GM21390 (cell line): ENCODE results near the gene CTNND2.
"Not testable (repeated sequence)": the region's sequence is repeated elsewhere in the genome, so short reads cannot be mapped to it uniquely, and the experiment has no call there.

Experiments
- ATAC-seq: cut with Tn5 transposase; IDR thresholded peaks from one replicate; pipeline ENCODE4 v1.9.1; 2021; ENCODE audit not compliant: unreplicated experiment

CTNND2 gene

DNA sequence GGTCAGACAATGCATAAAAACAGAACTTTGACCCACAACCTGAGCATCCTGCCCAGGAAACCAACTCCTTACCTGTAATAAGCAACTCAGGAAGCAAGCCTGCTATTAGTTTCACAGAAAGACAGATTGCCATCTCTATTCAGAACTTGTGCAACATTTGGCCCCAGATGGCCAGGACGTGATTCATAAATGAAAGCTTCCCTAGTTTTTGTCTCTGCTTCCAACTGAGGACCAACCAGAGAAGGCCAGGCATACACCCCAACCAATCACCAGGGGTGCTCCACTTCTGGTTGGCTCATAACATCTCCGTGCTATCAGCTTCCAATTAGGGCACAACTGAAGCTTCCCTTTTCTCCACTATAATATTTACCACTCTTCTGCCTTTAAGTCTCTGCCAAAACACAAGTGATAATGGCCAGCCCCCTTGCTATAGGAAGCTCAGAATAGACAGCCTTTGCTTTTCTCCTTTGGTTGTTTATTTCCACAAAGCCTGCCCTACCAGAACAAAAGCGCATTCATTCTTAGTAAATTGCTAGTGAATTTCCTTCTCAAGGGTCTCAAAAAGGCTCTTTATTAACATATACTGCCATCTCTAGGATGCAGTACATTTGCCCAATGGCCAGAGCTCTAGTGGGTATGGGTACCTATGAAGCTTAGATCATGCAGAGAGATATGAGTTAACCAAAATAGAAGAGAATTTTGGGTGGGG lies 853.5 kb downstream of the CTNND2 start:
- ATAC-seq = no peak

GRCh38 chr5:11048760-11049159 lies 855.5 kb downstream of the CTNND2 start:
- peak; percentile 51 for ATAC-seq

DNA sequence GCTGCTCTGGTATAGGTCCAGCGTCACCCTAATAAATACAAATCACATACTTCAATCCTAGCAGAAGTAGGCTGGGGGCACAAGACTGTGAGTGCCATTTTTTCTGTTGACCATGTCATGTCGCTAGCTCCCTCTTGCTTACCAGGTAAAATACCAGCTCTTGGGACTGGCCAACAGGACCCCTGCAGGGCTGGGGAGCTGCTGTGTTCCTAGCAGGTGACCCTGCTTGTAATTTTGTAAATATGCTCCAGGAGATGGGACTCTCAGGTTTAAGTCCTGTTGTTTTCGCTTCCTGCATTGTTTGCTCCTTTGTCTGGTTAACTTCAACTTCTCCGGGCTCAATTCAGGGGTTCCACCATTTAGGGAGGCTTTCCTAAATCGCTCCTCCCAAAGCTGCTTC lies 856.6 kb downstream of the CTNND2 start:
- no peak for ATAC-seq

- no peak for ATAC-seq
These were observed 857.2 kb downstream of the CTNND2 start for GRCh38 chr5:11047030-11047429.

DNA sequence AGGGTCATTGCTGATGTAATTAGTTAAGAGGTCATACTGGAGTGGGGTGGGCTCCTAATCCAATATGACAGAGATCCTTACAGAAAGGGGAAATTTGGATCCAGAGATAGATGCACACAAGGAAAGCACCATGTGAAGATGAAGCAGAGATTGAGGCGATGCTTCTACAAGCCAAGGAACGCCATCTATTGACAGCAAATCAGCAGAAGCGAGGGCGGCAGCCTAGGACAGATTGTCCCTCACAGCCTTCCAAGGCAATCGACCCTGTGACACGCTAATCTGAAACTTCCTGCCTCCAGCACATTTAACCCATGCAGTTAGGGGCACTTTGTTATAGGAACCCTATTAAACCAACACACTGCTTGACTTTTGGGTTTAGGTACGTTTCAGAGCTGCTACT lies 858.1 kb downstream of the CTNND2 start:
- no peak for ATAC-seq

DNA sequence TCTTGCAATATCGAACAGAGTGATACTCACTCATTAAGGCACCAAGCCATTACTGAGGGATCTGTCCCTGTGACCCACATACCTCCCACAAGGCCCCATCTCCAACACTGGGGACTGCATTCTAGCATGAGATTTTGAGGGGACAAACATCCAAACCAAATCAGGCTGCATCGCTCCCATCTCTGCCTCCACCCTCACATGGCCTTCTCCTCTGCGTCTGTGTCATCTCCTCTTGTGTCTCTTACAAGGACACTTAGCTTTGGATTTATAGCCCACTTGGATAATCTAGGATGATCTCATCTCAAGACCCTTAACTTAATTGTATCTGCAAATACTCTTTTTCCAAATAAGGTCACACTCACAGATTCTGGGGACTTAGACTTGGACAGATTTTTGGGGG lies 858.8 kb downstream of the CTNND2 start:
- ATAC-seq = no peak

- no peak for ATAC-seq
These were observed 859.7 kb downstream of the CTNND2 start for GRCh38 chr5:11044581-11044980.

DNA sequence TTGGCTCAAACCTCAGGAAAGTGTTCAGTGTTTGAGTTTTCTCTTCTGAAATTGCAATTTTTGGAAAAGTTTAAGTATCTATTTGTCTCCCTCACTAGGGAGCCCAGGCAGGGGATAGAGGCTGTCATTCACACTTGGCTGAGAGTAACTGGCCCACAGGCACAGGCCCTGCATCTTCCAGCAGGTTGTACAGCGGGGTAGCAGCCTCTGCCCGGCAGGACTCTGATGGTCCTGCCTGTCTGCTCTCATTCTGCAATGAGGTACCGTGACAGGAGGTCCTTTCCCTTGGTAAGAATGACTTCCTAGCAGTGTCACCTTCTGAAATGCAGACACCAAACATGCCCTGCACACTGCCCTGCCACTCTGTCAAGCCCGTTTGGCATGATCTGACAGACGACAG lies 860.4 kb downstream of the CTNND2 start:
- no peak for ATAC-seq

- ATAC-seq = no peak
These were observed 863.9 kb downstream of the CTNND2 start for GRCh38 chr5:11040345-11040744.

GRCh38 chr5:11038772-11039171 lies 865.5 kb downstream of the CTNND2 start:
- no peak for ATAC-seq

DNA sequence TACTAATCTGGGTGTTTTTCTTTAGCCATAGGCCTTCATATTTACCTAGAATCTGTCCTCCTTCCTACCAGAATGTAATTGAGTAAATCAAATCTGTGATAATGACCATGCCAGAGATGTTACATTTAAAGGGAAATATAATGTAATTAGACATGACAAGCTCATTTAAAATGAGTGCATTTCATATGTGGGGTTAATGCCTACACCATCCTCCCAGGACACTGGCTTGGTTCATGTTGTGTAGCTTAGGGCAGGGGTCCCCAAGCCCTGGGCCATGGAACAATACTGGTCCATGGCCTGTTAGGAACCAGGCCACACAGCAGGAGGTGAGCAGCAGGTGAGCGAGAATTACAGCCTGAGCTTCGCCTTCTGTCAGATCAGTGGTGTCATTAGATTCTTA lies 866.3 kb downstream of the CTNND2 start:
- no peak for ATAC-seq

DNA sequence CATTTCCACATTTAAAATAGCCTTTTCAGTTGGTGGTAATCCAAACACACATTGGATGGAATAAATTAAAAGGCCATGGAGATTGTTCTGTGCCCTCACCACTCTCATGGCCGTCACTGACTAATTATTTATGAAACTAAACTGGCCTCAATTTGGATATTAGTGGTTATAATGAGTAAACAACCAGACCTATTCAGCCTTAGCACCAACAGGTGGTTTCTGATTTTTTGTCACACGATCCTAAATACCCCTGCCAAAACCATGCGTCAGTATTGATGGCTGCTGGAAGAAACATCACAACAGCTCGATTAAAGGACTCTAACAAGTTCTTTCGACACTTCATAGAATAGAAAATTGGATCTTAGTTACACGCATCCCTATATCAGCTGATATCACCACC lies 867.2 kb downstream of the CTNND2 start:
- peak; percentile 50 for ATAC-seq

DNA sequence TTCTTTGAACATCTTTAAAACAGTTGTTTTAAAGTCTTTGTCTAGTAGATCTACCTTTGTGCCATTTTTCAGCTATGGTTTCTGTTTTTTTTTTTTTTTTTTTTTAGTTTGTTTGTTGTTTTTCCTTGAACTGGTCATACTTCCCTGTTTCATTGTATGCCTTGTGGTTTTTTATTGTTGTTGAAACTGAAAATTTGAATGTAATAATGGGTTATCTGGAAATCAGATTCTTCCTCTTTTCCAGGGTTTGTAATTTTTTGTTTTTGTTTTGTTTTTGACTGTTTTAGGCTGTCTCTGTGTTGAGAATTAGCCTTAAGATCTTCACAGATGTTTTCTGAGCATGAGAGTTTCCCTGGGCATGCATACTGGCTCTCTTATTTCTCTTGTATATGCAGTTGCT lies 873.6 kb downstream of the CTNND2 start:
- no peak for ATAC-seq

- ATAC-seq = peak; percentile 86
These were observed 876.6 kb downstream of the CTNND2 start for GRCh38 chr5:11027660-11028059.

- ATAC-seq = no peak
These were observed 877.7 kb downstream of the CTNND2 start for GRCh38 chr5:11026543-11026942.

DNA sequence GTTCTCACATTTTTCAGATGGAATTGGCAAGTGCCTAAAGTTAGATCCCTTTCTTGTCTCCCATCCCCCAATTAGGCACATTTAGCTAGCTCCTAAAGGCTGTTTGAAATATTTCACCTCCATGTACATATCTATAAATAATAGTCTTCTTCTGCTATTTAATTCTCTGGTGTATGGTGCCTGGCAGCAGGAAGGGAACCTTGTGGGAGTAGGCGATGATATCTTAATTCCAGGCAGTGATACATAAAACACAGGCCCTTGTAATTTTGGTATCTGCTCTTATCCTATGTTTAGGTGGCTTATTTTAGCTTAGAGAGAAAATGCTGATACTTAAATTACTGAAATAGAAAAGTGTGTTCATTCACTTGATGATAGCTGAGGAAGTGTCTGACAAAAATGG lies 880.3 kb downstream of the CTNND2 start:
- ATAC-seq = no peak

DNA sequence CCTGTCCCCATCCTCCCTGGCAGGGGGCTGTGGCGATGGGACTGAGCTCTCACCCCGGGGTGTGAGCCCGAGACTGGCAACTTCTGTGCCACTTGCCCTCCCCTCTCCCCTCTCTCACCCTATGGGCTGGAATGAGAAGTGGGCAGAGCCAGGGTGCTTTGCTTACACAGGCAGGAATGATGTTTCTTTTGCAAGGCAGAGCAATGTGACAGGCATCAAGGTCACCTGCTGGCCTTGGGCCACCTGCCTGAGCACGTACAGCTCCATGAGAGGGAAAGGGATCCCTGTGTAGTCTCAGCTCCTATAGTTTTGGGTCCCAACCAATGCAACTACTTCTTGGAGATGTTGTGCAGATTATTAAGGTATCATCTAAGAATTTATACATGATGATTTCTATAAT lies 890.5 kb downstream of the CTNND2 start:
- ATAC-seq = no peak

- no peak for ATAC-seq
These were observed 892.0 kb downstream of the CTNND2 start for GRCh38 chr5:11012295-11012694.

DNA sequence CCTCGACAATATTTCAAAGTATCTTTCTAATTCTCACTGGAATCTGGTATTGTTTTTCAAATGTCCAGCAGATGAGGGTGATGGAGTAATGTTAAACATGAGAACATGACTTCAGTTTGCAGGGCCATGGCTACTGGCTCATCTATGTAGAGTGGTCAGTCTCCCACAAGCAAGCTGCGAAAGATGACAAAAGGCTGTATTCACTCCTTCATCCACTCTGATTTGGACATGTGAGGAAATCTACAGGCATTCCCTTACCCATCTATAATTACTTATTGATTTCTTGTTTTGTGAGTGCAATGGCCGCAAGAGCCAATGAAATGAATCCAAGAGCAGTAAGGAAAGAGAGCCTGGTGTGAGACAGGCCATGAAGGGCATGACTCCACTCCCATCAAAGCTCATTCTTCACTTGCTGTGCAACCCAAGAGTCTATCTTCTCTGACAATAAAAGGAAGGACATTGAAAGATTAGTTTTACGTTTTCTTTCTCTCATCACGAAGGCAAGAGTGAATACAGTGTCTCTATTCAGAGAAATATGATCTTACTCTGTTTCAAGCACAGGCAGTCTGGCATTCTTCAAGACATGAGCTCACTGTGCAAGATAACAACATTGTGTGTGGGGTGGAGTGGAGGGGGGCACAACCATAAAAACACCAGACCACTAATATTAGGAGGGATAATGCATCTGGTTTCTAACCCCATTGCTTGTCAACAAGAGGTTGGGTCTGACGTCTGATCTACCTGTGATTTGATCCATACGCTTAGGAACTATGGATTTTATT lies 893.6 kb downstream of the CTNND2 start:
- ATAC-seq = no peak

GRCh38 chr5:11009576-11009975 lies 894.7 kb downstream of the CTNND2 start:
- ATAC-seq = no peak

- no peak for ATAC-seq
These were observed 896.9 kb downstream of the CTNND2 start for GRCh38 chr5:11007269-11007870.

- not testable (repeated sequence) for ATAC-seq
These were observed 899.7 kb downstream of the CTNND2 start for GRCh38 chr5:11004523-11004922.
